NCI-H1417 treated with DMSO at 0.1 percent for 48 hours (cell line): ENCODE results near the gene ASCL3.
"Not testable (repeated sequence)": the region's sequence is repeated elsewhere in the genome, so short reads cannot be mapped to it uniquely, and the experiment has no call there.

ENCODE experiments used
- DNase-seq: peaks from one replicate; lab custom pipeline; 2025; lab: John Stamatoyannopoulos, UW

Gene ASCL3

DNA sequence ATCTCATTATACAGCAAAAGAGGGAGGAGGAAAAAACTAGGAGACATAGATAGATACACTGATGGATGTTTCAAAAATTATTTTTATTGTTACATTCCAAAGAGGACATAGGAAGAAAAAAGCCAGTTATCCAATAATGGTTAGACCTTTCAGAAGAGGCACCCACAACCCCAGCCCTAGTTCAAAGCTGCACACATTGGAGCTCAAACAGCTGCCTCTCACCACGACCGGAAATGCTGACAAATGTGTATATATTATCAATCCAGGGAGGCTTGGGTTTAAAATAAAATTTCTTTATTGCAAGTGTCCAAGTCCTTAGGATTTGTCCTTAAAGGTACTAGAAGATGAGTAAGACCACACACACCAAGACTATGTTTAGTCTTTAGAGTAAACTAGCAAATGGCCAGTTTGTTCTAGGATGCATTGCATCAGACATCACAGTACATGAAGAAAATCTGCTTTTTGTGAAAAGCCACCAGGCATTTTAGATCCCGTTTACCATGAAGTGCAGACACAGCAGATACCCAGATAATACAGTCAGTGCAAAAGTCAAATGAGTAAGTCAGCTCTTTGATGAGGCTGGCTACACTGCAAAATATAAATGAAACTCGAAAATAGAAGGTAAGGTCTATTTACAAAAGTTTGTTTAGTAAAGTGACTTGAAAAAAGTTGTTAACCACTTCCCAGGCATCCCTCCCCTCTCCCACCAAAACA, 4.6 kb upstream of the ASCL3 start:
- no peak for DNase-seq

DNA sequence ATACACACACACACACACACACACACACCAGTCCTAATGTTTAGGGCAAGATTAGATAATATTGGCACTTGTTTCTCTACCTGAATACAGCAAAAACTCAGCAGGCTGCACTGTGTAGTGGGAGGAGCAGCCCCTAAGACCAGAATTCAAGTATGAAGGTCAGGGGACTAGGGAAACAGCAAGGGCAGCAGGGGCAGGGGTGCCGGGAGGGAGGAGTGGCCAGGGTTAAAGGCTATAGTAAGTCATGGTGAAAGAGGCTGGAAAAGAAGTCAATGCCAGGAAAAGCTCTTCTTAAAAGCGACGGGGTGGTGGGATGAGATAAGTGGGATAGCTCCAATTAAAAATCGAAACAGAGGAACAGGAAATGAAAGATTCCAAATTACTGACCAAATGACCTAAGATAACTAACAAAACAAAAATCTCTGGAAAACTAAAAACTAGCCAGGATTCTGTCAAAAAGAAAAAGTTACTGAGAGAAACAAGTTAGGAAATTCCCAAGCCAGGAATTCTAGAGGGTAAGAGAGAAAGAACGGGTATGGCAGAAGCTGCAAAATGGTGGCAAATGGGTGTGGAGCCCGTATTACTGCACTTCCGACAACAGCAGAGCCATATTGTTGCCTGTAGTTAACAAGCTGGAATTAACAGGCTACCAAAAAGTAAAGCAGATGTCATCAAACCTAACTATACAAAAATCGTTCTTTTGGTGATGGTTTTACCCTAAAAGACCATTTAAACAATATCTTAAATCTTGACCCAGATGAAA, 1.3 kb downstream of the ASCL3 start:
- no peak for DNase-seq

DNA sequence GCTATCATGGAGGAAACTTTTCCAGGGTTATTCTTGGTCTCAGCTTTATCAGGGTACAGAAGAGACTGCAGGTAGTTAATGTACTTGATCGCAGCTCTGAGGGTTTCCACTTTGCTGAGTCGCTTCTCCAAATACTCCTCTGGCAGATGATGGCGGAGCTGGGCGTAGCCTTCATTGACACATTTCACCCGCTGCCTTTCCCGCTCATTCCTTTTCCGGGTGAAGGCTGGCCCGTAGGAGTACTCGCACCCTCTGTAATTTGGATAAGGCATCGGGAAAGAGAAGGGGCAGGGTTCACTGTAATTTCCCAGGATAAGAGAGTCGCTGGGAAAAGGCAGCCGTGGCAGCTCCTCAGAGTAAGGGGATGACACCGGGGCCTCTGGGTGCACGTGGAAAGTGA, 5.2 kb downstream of the ASCL3 start:
- DNase-seq: no peak

DNA sequence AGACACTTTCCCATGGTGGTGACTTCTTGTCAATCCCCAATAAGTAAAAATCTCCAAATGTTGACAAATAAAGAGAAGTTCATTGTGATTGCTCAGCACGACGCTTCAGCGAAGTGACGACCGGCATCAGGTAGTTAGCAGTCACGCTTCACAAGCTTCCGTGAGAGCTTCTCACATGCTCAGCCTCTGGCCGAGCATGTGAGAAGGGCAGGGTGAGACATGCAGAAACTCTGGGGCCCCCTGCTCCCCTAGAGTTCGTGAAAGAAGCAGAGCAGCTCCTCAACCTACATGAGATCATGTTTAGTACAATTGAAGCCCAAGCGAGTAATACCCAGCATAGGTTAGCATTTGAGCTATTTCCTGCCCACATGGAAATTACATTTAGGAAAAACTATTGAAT, 5.7 kb downstream of the ASCL3 start:
- DNase-seq: no peak

DNA sequence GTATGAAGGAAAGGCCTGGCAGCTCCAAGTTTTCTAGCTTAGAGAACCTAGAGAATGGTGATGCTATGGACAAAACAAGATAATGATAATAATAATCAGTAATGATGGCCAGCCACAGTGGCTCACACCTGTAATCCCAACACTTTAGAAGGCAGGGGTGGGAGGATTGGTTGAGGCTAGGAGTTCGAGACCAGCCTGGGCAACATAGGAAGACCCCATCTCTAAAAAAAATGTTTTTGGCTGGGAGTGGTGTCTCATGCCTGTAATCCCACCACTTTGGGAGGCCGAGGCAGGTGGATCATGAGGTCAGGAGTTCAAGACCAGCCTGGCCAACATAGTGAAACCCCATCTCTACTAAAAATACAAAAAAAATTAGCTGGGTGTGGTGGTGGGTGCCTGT, 7.0 kb downstream of the ASCL3 start:
- DNase-seq: not testable (repeated sequence)

- DNase-seq: no peak
These were observed 7.9 kb downstream of the ASCL3 start for GRCh38 chr11:8934742-8935488.

DNA sequence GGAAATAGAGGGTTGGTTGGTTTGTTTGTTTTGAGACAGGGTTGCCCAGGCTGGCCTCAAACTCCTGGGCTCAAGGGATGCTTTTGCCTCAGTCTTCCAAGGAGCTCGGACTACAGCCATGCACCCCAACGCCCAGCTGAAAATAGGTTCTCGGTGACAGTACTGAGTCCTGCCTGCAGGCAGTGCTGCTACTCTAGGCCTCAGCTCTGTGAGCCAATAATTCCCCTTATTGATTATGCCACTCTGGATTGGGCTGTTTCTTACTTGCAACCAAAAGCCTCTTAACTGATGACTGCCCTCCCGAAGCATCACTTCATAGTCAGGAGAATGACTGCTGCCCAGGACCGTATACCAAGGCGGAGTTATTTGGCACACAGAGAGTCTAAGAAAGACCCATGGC, 8.9 kb downstream of the ASCL3 start:
- DNase-seq: no peak

GRCh38 chr11:8932564-8933180, 10.1 kb downstream of the ASCL3 start, which contains the start of gene C11orf16:
TSS of gene C11orf16 (minus strand) at chr11:8932947. CDS start at chr11:8932308, 639 bp downstream.
- no peak for DNase-seq

DNA sequence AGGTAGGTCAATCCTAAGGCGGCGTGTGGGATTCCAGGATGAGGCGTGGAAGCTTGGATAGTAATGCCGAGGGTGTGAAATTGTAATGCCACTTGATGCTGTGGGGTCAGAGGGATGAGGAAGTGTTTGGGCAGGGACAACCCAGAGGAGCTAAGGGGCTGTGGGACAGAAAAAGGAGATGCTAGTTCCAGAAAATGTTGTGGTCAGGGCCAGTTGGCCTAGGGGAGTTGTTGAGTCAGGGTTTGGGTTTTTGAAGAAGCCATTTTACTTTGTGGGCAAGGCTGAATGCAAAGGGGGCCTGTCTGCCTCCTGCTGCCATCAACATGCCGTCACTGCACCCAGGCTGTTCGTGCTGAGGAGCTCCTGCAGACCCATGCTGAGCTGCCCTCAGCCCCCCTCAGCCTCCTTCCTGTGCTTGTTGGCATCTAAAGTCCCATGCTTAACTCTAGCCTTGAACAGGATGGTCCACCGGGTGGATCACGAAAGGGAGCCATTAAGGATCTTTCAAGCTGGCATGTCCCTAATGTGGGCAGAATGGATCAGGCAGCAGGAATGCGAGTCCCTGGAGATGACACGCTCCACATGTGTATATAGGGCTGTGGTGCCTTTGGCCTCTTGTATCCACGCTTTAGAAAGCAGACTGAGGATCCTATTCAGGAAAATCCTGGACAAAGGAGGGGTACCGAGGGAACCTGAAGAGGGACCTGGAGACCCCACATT, 12.2 kb downstream of the ASCL3 start:
- no peak for DNase-seq

- DNase-seq: no peak
These were observed 13.7 kb downstream of the ASCL3 start for GRCh38 chr11:8928981-8929615.

DNA sequence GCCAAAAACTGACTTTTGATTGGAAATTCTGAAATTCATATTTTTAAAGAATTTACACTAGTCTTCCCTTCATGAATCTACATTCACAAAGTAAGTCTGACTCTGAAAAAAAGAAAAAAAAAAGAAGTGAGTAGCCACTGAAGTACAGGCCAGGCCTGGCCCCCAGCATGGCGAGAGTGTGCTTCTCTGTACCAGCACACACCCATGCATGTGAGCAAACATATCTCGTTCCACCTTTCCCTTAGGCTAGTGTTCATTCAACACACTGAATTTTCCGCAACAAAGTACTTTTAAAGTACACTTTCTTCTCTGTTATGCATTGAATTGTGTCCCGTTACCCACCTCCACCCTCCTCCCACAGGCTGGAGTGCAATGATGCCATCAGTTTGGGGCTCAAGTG, 14.6 kb downstream of the ASCL3 start:
- DNase-seq: no peak

GRCh38 chr11:8927233-8927632, 15.6 kb downstream of the ASCL3 start:
- DNase-seq: no peak

DNA sequence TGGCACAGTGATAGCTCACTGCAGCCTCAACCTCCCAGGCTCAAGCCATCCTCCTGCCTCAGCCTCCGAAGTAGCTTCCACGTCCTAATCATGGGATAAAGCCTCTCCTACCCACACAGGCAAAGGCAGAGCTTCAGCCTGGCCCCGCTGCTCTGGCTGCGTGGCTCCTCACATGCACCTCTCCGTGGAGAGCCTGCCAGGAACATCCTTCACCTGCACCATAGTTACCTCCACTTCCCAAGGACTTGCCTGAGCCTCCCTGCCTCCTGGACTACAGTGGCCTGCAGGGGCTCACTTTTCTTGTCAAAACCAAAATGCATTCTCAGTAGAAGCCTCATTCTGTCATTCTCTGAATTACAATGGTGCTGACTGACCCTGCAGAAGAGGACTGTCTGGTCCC, 16.6 kb downstream of the ASCL3 start:
- no peak for DNase-seq

DNA sequence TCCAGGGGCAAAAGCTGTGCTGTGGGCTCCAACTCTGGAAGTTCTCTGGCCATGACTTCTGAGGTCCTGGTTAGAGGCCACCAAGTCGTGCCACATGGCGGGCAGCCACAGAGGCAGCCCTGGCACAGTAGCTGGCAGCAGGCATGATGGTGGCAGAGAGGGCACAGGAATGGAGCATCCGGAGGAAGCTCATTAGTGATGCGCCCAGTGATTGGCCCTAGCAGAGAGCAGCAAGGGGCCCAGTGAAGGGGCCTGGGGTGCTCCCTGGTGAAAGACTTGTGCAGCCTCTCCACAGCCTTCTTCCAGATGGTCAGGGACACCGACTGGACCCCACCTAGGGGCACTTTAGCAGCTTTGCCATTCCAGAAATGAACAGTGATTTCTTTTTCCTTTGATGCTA, 17.1 kb downstream of the ASCL3 start:
- no peak for DNase-seq

- no peak for DNase-seq
These were observed 20.1 kb downstream of the ASCL3 start for GRCh38 chr11:8922691-8923090.

GRCh38 chr11:8917157-8917825, 25.5 kb downstream of the ASCL3 start:
- DNase-seq: no peak

DNA sequence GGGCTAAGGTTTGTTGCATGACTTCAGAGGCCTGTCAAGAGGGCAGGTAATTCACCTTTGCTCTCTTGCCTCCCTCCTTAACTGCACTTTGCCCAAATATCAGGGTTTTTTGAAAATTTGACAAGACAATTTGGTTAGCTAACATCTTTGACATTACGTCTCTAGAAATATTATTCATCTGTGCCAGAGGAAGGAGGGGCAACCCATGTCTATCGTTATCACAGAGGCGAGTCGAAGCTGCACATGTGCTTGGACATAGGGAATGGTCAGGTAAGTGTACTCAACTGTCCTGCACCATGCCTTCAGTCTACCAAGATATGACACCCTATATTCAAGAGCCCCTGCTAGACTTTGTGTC, 28.2 kb downstream of the ASCL3 start:
- DNase-seq: no peak

- no peak for DNase-seq
These were observed 28.7 kb downstream of the ASCL3 start for GRCh38 chr11:8913961-8914660.

DNA sequence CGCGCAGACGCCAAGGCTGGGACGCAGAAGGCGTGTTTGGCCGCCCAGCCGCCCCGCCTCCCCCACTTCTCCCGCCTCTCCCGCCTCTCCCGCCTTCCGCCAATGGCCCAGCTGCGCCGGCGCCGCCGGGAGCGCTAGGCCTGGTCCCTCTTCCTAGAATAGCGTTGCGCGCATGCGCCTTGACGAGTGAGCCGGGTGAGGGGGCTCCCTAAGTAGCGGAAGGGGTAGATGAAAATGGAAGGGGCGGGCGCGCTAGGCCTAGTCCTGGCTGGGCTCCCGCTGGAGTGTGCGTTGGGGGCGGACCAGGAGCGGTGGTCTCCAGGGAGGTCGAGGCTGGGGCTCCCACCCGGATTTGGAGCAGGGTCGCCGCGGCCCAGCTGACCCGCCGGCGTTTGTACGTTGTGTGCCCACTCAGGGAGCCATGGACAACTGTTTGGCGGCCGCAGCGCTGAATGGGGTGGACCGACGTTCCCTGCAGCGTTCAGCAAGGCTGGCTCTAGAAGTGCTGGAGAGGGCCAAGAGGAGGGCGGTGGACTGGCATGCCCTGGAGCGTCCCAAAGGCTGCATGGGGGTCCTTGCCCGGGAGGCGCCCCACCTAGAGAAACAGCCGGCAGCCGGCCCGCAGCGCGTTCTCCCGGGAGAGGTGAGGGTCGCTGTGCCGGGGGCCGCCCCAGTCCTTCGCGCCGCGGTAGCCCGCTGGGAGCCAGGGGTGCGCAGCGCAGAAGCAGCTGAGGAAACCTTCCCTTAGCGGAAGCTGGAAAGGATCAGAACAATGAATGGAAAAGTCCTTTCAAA, 31.6 kb downstream of the ASCL3 start, which contains the start of gene AKIP1:
Gene AKIP1 (plus strand): TSS at position 161 of the 795 bp plus-strand sequence. CDS start 261 bp downstream, at position 422.
- peak; percentile 61 for DNase-seq
